NCI-H446 (cell line): ENCODE measurements around the gene YES1.
"Not testable (repeated sequence)": the region's sequence is repeated elsewhere in the genome, so short reads cannot be mapped to it uniquely, and the experiment has no call there.

Source experiments
- DNase-seq, 2 experiments: peaks; one replicate each; lab custom pipeline; 2025; lab: John Stamatoyannopoulos, UW

The YES1 gene

DNA sequence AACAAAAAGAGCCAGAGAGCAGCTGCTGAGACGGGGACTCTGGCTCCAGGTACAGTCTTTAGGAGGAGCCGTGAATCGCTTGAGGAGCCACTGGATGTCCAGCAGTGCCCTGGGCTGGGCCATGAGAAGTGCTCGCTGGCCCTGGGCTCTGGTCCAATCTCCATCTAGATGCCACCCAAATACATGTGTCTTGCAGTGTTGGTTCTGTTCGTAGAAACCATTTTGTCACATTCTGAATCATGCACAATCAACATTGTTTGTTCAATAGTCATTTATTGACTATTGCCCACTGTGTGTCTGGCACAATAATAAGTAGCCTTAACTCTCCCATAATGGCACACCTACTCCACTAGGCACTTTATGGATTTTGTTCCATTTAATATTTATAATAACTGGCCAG, 128.5 kb downstream of the YES1 start:
- no peak for DNase-seq

DNA sequence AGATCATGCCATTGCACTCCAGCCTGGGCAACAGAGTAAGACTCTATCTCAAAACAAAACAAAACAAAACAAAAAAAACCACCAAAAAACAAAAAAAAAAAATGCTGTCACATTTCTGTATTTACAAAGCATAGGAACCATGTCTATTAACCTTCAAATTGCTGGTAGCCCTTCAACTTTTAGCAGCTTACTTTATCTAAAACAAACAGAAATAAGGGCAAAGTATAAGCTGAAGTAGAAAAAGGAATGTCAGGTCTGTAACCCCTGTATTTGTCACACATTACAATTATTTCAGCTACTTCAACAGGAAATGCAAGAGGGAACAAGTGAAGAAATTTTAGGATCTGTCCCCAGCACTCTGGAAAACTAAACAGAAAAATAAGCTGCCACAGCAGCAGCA, 129.2 kb downstream of the YES1 start:
- DNase-seq, result no peak

DNA sequence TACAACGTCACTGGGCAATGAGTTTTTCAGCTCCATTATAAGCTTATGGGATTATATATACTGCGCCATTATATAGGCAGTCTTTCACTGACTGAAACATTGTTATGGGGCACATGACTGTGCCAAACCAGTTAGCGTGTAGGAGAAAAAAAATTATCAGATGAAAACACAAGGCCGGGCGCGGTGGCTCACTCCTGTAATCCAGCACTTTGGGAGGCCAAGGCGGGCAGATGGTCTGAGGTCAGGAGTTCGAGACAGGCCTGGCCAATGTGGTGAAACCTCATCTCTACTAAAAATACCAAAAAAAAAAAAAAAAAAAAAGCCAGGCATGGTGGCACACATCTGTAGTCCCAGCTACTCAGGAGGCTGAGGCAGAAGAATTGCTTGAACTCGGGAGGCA, 129.6 kb downstream of the YES1 start:
- not testable (repeated sequence) for DNase-seq

DNA sequence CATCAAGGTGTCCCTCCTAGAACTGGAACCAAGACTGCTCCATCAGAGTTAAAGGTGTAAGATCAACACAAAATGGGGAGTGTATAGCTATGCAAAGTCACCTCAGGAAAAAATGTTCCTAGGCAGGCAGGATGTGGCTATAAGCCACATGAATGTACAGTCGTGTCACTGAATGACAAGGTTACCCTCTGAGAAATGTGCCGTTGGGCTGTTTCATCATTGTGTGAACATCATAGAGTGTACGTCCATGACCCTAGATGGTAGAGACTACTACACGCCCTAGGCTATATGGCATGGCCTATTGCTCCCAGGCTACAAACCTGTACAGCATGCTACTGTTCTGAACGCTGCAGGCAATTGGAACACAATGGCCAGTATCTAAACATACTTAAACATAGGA, 130.1 kb downstream of the YES1 start:
- no peak for DNase-seq

DNA sequence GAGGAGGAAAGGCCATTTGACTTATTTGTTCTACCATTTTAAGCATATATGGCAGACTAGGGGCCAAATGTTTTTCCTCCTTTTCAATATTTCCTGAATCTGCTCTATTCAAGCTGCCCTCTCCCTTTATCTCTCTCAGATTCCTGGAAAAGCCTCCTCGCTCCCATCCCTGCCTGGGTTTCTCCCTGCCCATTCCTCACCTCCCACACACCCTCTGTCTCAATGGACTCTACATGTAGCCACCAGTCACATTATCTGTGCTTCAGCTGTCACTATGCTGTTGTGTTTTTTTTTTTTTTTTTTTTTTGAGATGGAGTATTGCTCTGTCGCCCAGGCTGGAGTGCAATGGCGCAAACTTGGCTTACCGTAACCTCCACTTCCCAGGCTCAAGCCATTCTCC, 131.7 kb downstream of the YES1 start:
- no peak for DNase-seq

DNA sequence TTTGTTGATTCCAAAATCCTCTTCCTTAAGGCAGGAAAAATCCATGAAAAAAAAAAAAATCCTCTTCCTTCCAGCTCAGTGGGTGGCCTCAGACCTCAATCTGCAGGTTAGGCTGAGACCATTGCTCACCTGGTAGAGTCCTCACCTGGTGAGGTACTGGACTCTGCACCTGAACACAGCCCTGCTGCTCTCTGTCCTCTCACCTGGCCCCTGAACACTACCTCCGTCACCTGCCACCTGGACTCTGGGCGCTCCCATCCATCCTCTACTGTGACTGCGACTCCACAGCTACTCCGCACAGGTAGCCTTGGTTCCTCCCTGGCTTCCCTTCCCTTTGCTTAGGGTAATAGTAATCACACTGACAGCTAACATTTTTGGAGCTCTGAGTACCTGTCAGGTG, 132.5 kb downstream of the YES1 start:
- no peak for DNase-seq

DNA sequence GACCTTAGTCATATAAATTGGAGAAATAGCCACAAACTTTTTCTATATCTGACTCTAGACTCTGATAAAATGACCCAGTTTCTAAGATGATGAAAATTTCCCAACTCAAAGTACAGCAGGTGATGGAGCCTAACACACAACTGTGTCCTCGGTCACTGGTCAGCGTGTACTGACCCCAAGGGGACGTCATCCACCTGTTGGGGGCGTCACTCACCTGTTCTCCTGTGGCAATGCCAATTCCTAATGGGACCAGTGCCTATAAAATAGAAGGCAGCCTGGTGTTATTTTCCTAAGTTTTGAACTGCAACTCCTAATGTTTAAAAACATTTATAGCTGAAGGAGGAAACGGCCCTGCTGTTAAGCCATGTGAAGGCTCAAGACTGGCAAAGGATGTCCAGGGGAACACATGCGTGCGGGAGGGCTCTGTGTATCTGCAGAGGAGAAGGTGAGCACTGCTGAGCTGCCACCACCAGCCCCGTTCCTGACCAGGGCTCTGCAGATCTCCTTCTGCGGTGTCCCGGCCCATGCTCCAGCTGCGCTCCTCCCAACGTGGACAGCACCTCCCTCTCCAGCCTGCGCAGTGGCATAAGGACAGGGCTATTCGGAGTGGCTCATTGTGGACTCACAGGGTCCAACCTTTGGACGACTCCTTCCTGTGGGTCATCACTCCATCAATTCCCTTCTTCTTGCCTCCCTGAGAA, 133.4 kb downstream of the YES1 start:
- DNase-seq, result no peak

DNA sequence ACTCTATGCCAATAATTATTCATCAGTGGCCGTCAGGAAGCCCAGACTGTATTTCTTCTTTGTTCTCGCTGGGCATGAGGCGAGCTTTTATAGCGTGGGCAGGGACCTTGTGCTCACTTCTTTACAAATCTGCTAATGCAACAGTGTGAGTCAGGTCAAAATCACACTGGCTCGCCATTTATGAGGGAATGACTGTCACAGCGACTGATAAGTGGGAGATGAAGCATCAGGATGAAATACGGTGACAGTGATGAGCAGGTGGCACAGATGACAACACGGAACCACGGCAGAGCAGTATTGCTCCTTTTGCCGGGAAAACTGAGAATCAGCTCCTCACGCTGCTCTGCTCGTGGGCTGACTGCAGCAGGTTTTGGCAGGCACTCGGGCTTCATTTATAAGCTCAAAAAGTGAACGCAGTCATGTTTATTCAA, 134.1 kb downstream of the YES1 start:
- DNase-seq, result no peak

DNA sequence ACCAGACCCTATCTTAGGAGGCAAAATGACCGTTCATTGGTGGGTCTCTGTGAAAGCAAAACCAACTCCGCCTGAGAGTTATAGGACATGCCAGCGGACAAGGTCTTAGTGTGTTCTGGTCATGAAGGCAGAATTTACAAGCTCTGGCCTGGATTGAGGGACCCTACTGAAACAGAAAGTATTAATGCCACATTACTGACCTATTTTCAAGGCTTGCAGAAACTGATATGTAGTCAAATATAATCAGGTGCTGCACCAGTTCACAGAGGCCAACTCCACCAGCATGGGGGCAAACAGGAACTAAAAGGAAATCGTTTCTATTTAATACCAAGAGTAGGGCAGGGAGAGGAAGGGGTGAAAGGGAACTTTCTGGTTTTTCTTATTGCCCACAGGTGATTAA, 134.9 kb downstream of the YES1 start:
- DNase-seq, result no peak

DNA sequence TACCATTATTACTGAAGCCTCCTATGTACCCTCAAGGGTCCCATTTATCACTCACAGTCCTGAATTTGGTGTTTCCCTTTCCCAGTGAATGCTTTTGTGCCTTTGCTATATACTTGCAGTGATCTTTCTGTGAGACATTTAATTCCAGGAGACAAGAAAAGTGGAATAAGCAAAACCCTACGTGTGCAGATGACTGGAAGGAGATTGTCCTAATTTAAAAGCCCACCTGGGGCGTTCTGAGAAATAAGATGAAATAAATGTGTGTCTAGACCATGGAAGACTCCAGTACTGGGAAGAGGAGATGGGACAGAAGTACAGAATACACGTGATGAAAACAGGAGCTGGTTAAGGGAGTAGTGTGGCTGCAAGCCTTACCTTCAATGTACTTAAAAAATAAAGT, 135.3 kb downstream of the YES1 start:
- DNase-seq, result no peak

DNA sequence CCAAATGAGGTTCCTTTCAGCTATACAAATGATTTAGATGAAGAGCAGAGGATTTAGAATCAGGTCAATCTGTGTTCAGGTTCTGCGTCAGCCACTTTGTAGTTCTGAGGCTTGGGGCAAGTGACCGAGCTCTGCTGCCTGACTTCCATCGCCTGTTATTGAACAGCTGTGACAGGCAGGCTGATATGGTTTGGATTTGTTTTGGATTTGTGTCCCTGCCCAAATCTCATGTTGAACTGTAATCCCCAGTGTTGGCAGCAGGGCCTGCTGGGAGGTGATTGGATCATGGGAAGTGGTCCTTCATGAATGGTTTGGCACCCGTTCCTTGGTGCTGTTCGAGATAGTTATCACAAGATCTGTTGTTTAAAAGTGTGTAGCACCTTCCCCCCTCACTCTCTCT, 136.0 kb downstream of the YES1 start:
- no peak for DNase-seq

DNA sequence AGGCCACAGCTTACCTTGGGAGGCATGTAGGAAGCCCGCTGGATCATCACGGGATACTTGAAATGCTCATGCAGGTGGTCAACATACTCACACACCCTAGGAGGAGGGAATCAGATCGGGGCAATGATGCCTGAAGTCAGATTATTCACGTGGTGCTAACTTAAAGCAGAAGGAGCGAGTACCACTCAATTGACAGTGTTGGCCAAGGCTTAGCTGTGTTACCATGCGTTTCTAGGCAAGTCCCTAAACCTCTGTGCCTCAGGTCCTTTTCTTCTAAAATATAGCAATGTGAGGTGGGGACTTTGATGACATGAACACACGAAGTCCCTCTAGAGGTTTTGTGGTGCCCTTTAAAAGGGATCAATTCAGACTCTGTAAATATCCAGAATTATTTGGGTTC, 136.7 kb downstream of the YES1 start:
- no peak for DNase-seq

DNA sequence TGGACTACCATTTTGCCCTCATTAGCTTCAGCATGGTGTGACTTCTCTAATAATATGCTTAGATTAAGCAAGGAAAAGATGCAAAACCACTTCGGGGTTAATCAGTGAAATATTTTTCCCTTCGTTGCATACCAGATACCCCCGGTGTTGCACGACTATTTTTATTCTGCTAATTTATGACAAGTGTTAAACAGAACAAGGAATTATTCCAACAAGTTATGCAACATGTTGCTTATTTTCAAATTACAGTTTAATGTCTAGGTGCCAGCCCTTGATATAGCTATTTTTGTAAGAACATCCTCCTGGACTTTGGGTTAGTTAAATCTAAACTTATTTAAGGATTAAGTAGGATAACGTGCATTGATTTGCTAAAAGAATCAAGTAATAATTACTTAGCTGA, 138.3 kb downstream of the YES1 start:
- DNase-seq, result no peak

DNA sequence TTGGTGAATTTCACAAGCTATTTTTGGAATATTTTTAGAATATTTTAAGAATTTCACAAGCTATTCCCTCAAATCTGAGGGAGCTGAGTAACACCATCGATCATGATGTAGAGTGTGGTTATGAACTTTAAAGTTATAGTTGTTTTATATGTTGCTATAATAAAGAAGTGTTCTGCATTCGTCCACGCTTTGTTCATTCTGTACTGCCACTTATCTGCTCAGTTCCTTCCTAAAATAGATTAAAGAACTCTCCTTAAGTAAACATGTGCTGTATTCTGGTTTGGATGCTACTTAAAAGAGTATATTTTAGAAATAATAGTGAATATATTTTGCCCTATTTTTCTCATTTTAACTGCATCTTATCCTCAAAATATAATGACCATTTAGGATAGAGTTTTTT, 138.7 kb downstream of the YES1 start:
- DNase-seq, result no peak
